ENCODE data around the gene MATK.

Gene MATK

GRCh38 chr19:3785938-3786824 lies at the start of gene MATK:
TSS of gene MATK (minus strand) at chr19:3786381. CDS start at chr19:3785135, 1,246 bp downstream.
- Mint-ChIP-seq H3K4me3 (peak within 1 kb of the TSS; percentile 82), H3K27me3 (peaks cover 33% of the 10 kb centered on the region), H3K27ac (peak within 1 kb of the TSS; percentile 73), H3K36me3 (ENCODE audit: low read depth) (peaks cover 43% of the 10 kb centered on the region), H3K4me1 (ENCODE audit: low read depth) (peaks cover 13% of the 10 kb centered on the region), H3K9me3 (peaks cover 27% of the 10 kb centered on the region)
- intact Hi-C loops (cut with micrococcal nuclease), result no loop called here

- no peak overlapping the region for H3K4me3 Mint-ChIP-seq
- no peak overlapping the region for H3K27ac Mint-ChIP-seq
- H3K27me3 Mint-ChIP-seq, result peaks cover 11% of the 10 kb centered on the region
- H3K9me3 Mint-ChIP-seq, result peaks cover 14% of the 10 kb centered on the region
- intact Hi-C loops (cut with micrococcal nuclease), result no loop called here
- H3K36me3 Mint-ChIP-seq (ENCODE audit: low read depth), result no peaks in the 10 kb centered on the region
- no peaks in the 10 kb centered on the region for H3K4me1 Mint-ChIP-seq (ENCODE audit: low read depth)
Observed at GRCh38 chr19:3835055-3835435, 48.9 kb upstream of the MATK start.

GRCh38 chr19:3834349-3835054 lies 48.3 kb upstream of the MATK start:
- intact Hi-C loops (cut with micrococcal nuclease), result no loop called here
- H3K27ac Mint-ChIP-seq, result no peak overlapping the region
- peaks cover 14% of the 10 kb centered on the region for H3K9me3 Mint-ChIP-seq
- no peak overlapping the region for H3K4me3 Mint-ChIP-seq
- peaks cover 11% of the 10 kb centered on the region for H3K27me3 Mint-ChIP-seq
- H3K4me1 Mint-ChIP-seq (ENCODE audit: low read depth), result no peaks in the 10 kb centered on the region
- H3K36me3 Mint-ChIP-seq (ENCODE audit: low read depth), result no peaks in the 10 kb centered on the region

GRCh38 chr19:3833578-3834348 lies 47.6 kb upstream of the MATK start:
- H3K4me1 Mint-ChIP-seq (ENCODE audit: low read depth), result peaks cover under 1% of the 10 kb centered on the region
- H3K4me3 Mint-ChIP-seq, result no peak overlapping the region
- peaks cover 14% of the 10 kb centered on the region for H3K9me3 Mint-ChIP-seq
- H3K27ac Mint-ChIP-seq, result no peak overlapping the region
- H3K36me3 Mint-ChIP-seq (ENCODE audit: low read depth), result no peaks in the 10 kb centered on the region
- peaks cover 11% of the 10 kb centered on the region for H3K27me3 Mint-ChIP-seq
- intact Hi-C loops (cut with micrococcal nuclease), result no loop called here

GRCh38 chr19:3832001-3832400 lies 45.8 kb upstream of the MATK start:
- no peaks in the 10 kb centered on the region for H3K9me3 Mint-ChIP-seq
- H3K27me3 Mint-ChIP-seq, result peaks cover 11% of the 10 kb centered on the region
- intact Hi-C loops (cut with micrococcal nuclease), result no loop called here
- H3K36me3 Mint-ChIP-seq (ENCODE audit: low read depth), result no peaks in the 10 kb centered on the region
- H3K27ac Mint-ChIP-seq, result no peak overlapping the region
- H3K4me1 Mint-ChIP-seq (ENCODE audit: low read depth), result peaks cover 7% of the 10 kb centered on the region
- H3K4me3 Mint-ChIP-seq, result no peak overlapping the region

- intact Hi-C loops (cut with micrococcal nuclease), result no loop called here
- no peaks in the 10 kb centered on the region for H3K9me3 Mint-ChIP-seq
- no peaks in the 10 kb centered on the region for H3K36me3 Mint-ChIP-seq (ENCODE audit: low read depth)
- H3K4me3 Mint-ChIP-seq, result no peak overlapping the region
- H3K27ac Mint-ChIP-seq, result no peak overlapping the region
- H3K27me3 Mint-ChIP-seq, result peaks cover 11% of the 10 kb centered on the region
- H3K4me1 Mint-ChIP-seq (ENCODE audit: low read depth), result peaks cover 7% of the 10 kb centered on the region
Observed at GRCh38 chr19:3831601-3832000, 45.4 kb upstream of the MATK start.

- Mint-ChIP-seq H3K4me3 (no peak overlapping the region), H3K27me3 (peaks cover 16% of the 10 kb centered on the region), H3K36me3 (ENCODE audit: low read depth) (no peaks in the 10 kb centered on the region), H3K9me3 (no peaks in the 10 kb centered on the region), H3K4me1 (ENCODE audit: low read depth) (peaks cover 7% of the 10 kb centered on the region), H3K27ac (no peak overlapping the region)
- intact Hi-C loops (cut with micrococcal nuclease), result no loop called here
Observed at GRCh38 chr19:3830621-3831589, 44.7 kb upstream of the MATK start.

GRCh38 chr19:3827306-3827705 lies 41.1 kb upstream of the MATK start:
- Mint-ChIP-seq H3K4me1 (ENCODE audit: low read depth) (peaks cover 7% of the 10 kb centered on the region), H3K4me3 (no peak overlapping the region), H3K36me3 (ENCODE audit: low read depth) (no peaks in the 10 kb centered on the region), H3K27ac (no peak overlapping the region), H3K9me3 (no peaks in the 10 kb centered on the region), H3K27me3 (peaks cover 30% of the 10 kb centered on the region)
- intact Hi-C loops (cut with micrococcal nuclease), result no loop called here

GRCh38 chr19:3826163-3826562 lies 40.0 kb upstream of the MATK start:
- Mint-ChIP-seq H3K27me3 (peaks cover 30% of the 10 kb centered on the region), H3K4me3 (no peak overlapping the region), H3K36me3 (ENCODE audit: low read depth) (no peaks in the 10 kb centered on the region), H3K27ac (peak overlapping the region; percentile 47), H3K4me1 (ENCODE audit: low read depth) (peaks cover 14% of the 10 kb centered on the region), H3K9me3 (no peaks in the 10 kb centered on the region)
- intact Hi-C loops (cut with micrococcal nuclease), result no loop called here

GRCh38 chr19:3825286-3825956 lies 39.2 kb upstream of the MATK start:
- Mint-ChIP-seq H3K27ac (no peak overlapping the region), H3K4me1 (ENCODE audit: low read depth) (peaks cover 16% of the 10 kb centered on the region), H3K27me3 (peaks cover 30% of the 10 kb centered on the region), H3K9me3 (no peaks in the 10 kb centered on the region), H3K36me3 (ENCODE audit: low read depth) (no peaks in the 10 kb centered on the region), H3K4me3 (no peak overlapping the region)
- intact Hi-C loops (cut with micrococcal nuclease), result no loop called here

GRCh38 chr19:3823350-3823713 lies 37.2 kb upstream of the MATK start:
- Mint-ChIP-seq H3K4me3 (no peak overlapping the region), H3K27ac (no peak overlapping the region), H3K9me3 (no peaks in the 10 kb centered on the region), H3K36me3 (ENCODE audit: low read depth) (no peaks in the 10 kb centered on the region), H3K4me1 (ENCODE audit: low read depth) (peaks cover 29% of the 10 kb centered on the region), H3K27me3 (peaks cover 35% of the 10 kb centered on the region)
- intact Hi-C loops (cut with micrococcal nuclease), result loop anchor here (5.0 kb wide), 1 partner anchor 61 kb away; the partner anchor contains the start of genes APBA3 and MRPL54

GRCh38 chr19:3822683-3823349 lies 36.6 kb upstream of the MATK start:
- no peak overlapping the region for H3K4me3 Mint-ChIP-seq
- H3K36me3 Mint-ChIP-seq (ENCODE audit: low read depth), result no peaks in the 10 kb centered on the region
- intact Hi-C loops (cut with micrococcal nuclease), result loop anchor here (5.0 kb wide), 1 partner anchor 61 kb away; the partner anchor contains the start of genes APBA3 and MRPL54
- H3K27me3 Mint-ChIP-seq, result peaks cover 35% of the 10 kb centered on the region
- H3K27ac Mint-ChIP-seq, result no peak overlapping the region
- no peaks in the 10 kb centered on the region for H3K9me3 Mint-ChIP-seq
- H3K4me1 Mint-ChIP-seq (ENCODE audit: low read depth), result peaks cover 32% of the 10 kb centered on the region

All from dendritic cell treated with granulocyte-macrophage colony-stimulating factor and Interleukin-4, amounts not matched to agents 40 ng/mL and 50 ng/mL, for 4 days (primary cell).